GM06990 (cell line): ENCODE data around the gene FRAS1.

Source experiments
- DNase-seq: peaks from one replicate; pipeline ENCODE4 v3.0.0-alpha.2; 2011; ENCODE audit not compliant: insufficient read length; ENCODE audit errors: extremely low read depth
- H3K27me3 ChIP-seq: replicated peaks from 2 replicates; pipeline ENCODE4 v1.6.0; 2011; ENCODE audit warnings: low read length; ENCODE audit not compliant: control insufficient read depth, insufficient read depth
- H3K36me3 ChIP-seq: 2 replicates; pipeline ENCODE4 v1.5.1; 2011; ENCODE audit warnings: low read length; ENCODE audit not compliant: control insufficient read depth, insufficient read depth
- H3K4me3 ChIP-seq: replicated peaks from 2 replicates; pipeline ENCODE4 v1.5.1; 2011; ENCODE audit warnings: low read depth, mild to moderate bottlenecking, control low read depth, low read length
- TF ChIP-seq, protein P1 (sequence below): IDR thresholded peaks from 2 replicates; pipeline ENCODE4 v1.5.1; 2011; ENCODE audit warnings: low read length, control low read depth, mild to moderate bottlenecking, inconsistent platforms; ENCODE audit not compliant: insufficient read depth, poor library complexity, severe bottlenecking

Gene FRAS1

GRCh38 chr4:78235800-78236199, 178.7 kb downstream of the FRAS1 start:
- DNase-seq: no peak
- no peaks in the 10 kb centered on the region for H3K27me3 ChIP-seq
- TF ChIP-seq, protein P1, sequence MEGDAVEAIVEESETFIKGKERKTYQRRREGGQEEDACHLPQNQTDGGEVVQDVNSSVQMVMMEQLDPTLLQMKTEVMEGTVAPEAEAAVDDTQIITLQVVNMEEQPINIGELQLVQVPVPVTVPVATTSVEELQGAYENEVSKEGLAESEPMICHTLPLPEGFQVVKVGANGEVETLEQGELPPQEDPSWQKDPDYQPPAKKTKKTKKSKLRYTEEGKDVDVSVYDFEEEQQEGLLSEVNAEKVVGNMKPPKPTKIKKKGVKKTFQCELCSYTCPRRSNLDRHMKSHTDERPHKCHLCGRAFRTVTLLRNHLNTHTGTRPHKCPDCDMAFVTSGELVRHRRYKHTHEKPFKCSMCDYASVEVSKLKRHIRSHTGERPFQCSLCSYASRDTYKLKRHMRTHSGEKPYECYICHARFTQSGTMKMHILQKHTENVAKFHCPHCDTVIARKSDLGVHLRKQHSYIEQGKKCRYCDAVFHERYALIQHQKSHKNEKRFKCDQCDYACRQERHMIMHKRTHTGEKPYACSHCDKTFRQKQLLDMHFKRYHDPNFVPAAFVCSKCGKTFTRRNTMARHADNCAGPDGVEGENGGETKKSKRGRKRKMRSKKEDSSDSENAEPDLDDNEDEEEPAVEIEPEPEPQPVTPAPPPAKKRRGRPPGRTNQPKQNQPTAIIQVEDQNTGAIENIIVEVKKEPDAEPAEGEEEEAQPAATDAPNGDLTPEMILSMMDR: no peak
- H3K36me3 ChIP-seq: no peaks in the 10 kb centered on the region
- no peak overlapping the region for H3K4me3 ChIP-seq

DNA sequence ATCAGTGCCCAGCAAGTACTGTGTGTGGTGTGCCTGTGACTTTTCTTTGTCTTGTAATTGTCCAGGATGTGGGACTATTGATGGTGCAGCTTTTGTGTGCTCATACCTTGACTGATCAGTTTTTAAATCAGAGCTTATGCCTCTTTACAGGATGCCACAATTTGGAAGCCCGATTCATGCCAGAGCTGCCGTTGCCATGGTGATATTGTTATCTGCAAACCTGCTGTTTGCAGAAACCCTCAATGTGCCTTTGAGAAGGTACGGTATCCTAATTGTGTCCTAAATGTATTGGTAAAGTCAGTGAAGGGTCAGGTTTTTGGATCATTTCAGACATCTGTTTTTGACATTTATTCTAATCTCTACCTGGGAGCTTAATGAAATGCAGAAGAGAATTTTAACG, 180.2 kb downstream of the FRAS1 start:
- no peaks in the 10 kb centered on the region for H3K27me3 ChIP-seq
- TF ChIP-seq, protein P1: no peak

GRCh38 chr4:78242071-78242470, 184.9 kb downstream of the FRAS1 start:
- TF ChIP-seq, protein P1: no peak
- H3K27me3 ChIP-seq: no peaks in the 10 kb centered on the region
- H3K36me3 ChIP-seq: no peaks in the 10 kb centered on the region
- H3K4me3 ChIP-seq: no peak overlapping the region
- DNase-seq: no peak

More for the DNA sequence above, 180.2 kb downstream of the FRAS1 start:
- DNase-seq: no peak
- Histone ChIP-seq H3K4me3 (no peak overlapping the region), H3K36me3 (no peaks in the 10 kb centered on the region)

GRCh38 chr4:78244705-78245485, 187.8 kb downstream of the FRAS1 start:
- no peak for DNase-seq
- TF ChIP-seq, protein P1: no peak
- Histone ChIP-seq H3K36me3 (no peaks in the 10 kb centered on the region), H3K4me3 (no peak overlapping the region), H3K27me3 (no peaks in the 10 kb centered on the region)

DNA sequence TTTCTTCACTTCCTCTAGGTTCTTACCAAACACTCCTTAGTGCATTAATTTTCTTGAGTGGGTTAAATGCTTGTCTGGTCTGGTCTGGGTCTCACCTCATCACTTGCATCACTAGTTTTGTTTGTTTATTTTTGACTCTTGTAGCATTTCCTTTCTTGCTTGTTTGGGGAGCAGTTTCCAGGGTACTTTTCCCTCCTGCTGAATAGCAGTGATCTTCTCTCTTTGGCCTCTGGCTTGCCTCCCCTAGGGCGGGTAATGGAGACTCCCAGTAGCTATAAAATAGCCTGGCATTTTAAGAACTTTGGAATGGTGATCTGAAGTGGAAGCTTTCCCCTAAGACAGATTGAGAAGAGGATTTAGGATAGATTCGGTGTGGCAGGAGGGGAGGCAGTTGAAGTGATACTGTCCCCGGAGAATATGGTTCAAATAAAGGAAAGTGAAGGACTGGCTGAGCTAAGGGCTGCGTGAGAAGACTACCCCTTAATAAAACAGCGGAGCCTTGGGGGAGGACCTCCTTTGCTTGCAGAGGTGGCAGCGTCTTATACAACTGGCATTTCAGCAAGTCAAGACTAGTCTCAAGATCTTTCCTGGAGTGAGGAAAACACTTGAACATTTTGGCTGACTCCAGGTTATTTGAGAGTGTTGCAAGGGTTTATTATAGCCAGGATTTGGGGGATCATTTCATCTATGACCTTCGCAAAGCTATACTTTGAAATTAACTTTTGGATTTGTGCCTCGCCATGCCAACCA, 190.6 kb downstream of the FRAS1 start:
- DNase-seq: no peak

More for the DNA sequence above, 190.6 kb downstream of the FRAS1 start:
- H3K27me3 ChIP-seq: no peaks in the 10 kb centered on the region
- H3K4me3 ChIP-seq: no peak overlapping the region
- H3K36me3 ChIP-seq: no peaks in the 10 kb centered on the region
- TF ChIP-seq, protein P1: no peak
